A549 (cell line): Measurements from ENCODE around the gene CDYL. TPM values are rescaled to one million over a fixed set of nuclear protein-coding genes. Genes with fewer than 3 reads are reported as not detected.

ENCODE experiments used
- ATAC-seq, 2 experiments: fragments of 200-7000 bp in 1 of 2; fragments of >200 bp in 1 of 2; cut with Nextera tagmentation in 1 of 2; cut with Tn5 transposase in 1 of 2; 3 replicates each; pipeline versions ENCODE4 v1.8.0 to v1.9.1; 2018 to 2020; ENCODE audit warnings: mild to moderate bottlenecking in 1 of 2, moderate library complexity in 1 of 2
- CTCF ChIA-PET: fragments of 300-600 bp; sonication (Branson Sonifier 250); formaldehyde crosslinking; extraction: SDS; loops from one replicate; lab custom pipeline; 2021; ENCODE audit warnings: antibody characterized with exemption, inconsistent platforms; lab: Yijun Ruan, JAX
- POLR2A ChIA-PET: fragments of 350-600 bp; formaldehyde crosslinking; extraction: SDS; loops from one replicate; lab custom pipeline; 2021; ENCODE audit warnings: antibody characterized with exemption, inconsistent platforms; lab: Yijun Ruan, JAX
- DNase-seq, 2 experiments: peaks; one replicate each; pipeline versions ENCODE4 v3.0.0 to v3.0.0-alpha.2; 2011 to 2016; ENCODE audit warnings: low read depth in 1 of 2, low spot score in 1 of 2
- FAIRE-seq: peaks from 2 replicates; lab custom pipeline; 2011; peaks lifted over from hg19 to GRCh38; lab: Jason Lieb, UNC
- H3K27ac ChIP-seq, 2 experiments: fragments of >200 bp; sonication (Bioruptor Twin); formaldehyde crosslinking; 3 replicates each; pipeline ENCODE4 v1.5.1; 2016 to 2017
- H3K4me1 ChIP-seq: fragments of >200 bp; sonication (Bioruptor Twin); formaldehyde crosslinking; 3 replicates; pipeline ENCODE4 v1.6.1; 2016
- H3K4me2 ChIP-seq: fragments of >200 bp; sonication (Bioruptor Twin); formaldehyde crosslinking; 3 replicates; pipeline ENCODE4 v1.6.1; 2016
- H3K4me3 ChIP-seq: fragments of >200 bp; sonication (Bioruptor Twin); formaldehyde crosslinking; 3 replicates; pipeline ENCODE4 v1.5.1; 2016
- H3K9me3 ChIP-seq: fragments of >200 bp; sonication (Bioruptor Twin); formaldehyde crosslinking; 3 replicates; pipeline ENCODE4 v1.6.1; 2016
- CBX2 ChIP-seq: fragments of 200-600 bp; sonication (generic); IDR thresholded peaks from 2 replicates; pipeline ENCODE4 v1.6.1; 2016; ENCODE audit warnings: low read depth, mild to moderate bottlenecking, borderline replicate concordance
- CBX8 ChIP-seq: fragments of 200-600 bp; sonication (generic); IDR thresholded peaks from 2 replicates; pipeline ENCODE4 v1.6.1; 2016
- CEBPB ChIP-seq, 2 experiments: fragments of >200 bp in 1 of 2; sonication (Bioruptor Twin) in 1 of 2; formaldehyde crosslinking in 1 of 2; IDR thresholded peaks; 2 replicates each; pipeline ENCODE4 v1.6.1; 2012 to 2016
- CHD2 ChIP-seq: fragments of 150-350 bp; IDR thresholded peaks from 2 replicates; pipeline ENCODE4 v1.6.1; 2014; ENCODE audit warnings: low read length; ENCODE audit not compliant: partially characterized antibody
- CHD4 ChIP-seq: fragments of 200-600 bp; sonication (generic); IDR thresholded peaks from 2 replicates; pipeline ENCODE4 v1.6.1; 2016; ENCODE audit warnings: antibody characterized with exemption, mild to moderate bottlenecking, borderline replicate concordance
- EHF ChIP-seq: fragments of 250-450 bp; sonication (Bioruptor Pico); IDR thresholded peaks from 2 replicates; pipeline ENCODE4 v1.5.0; 2020; ENCODE audit warnings: mild to moderate bottlenecking
- HOXB5 ChIP-seq: fragments of 250-450 bp; sonication (Bioruptor Pico); IDR thresholded peaks from 2 replicates; pipeline ENCODE4 v1.5.0; 2020; ENCODE audit warnings: mild to moderate bottlenecking, moderate library complexity
- JUN ChIP-seq, 2 experiments: fragments of >200 bp; sonication (Bioruptor Twin); formaldehyde crosslinking; IDR thresholded peaks; 2 replicates in 1 of 2; 3 replicates in 1 of 2; pipeline ENCODE4 v1.6.1; 2016 to 2017
- JUNB ChIP-seq: fragments of >200 bp; sonication (Bioruptor Twin); formaldehyde crosslinking; IDR thresholded peaks from 2 replicates; pipeline ENCODE4 v1.6.1; 2016
- KDM1A ChIP-seq: fragments of 200-600 bp; sonication (generic); IDR thresholded peaks from 2 replicates; pipeline ENCODE4 v1.6.1; 2016; ENCODE audit warnings: low read depth, mild to moderate bottlenecking
- MYC ChIP-seq: IDR thresholded peaks from 2 replicates; pipeline ENCODE4 v1.6.1; 2012; ENCODE audit warnings: mild to moderate bottlenecking, inconsistent platforms, low read length, improper control_type of control experiment, borderline replicate concordance
- NPAS2 ChIP-seq: fragments of 250-450 bp; sonication (Bioruptor Pico); IDR thresholded peaks from 2 replicates; pipeline ENCODE4 v1.8.0; 2022; ENCODE audit warnings: mild to moderate bottlenecking, moderate library complexity, borderline replicate concordance
- POLR2AphosphoS2 ChIP-seq: conservative IDR thresholded peaks from 2 replicates; pipeline ENCODE4 v1.6.1; 2012; ENCODE audit warnings: low read length, improper control_type of control experiment, inconsistent platforms
- RFX5 ChIP-seq: fragments of 450-650 bp; IDR thresholded peaks from 2 replicates; pipeline ENCODE4 v1.7.1; 2014; ENCODE audit warnings: antibody characterized with exemption, mild to moderate bottlenecking, moderate library complexity
- RNF2 ChIP-seq: fragments of 200-600 bp; sonication (generic); IDR thresholded peaks from 2 replicates; pipeline ENCODE4 v1.6.1; 2016; ENCODE audit warnings: low read depth, mild to moderate bottlenecking, antibody characterized with exemption, moderate library complexity, borderline replicate concordance
- TFCP2L1 ChIP-seq: fragments of 250-450 bp; sonication (Bioruptor Pico); IDR thresholded peaks from 2 replicates; pipeline ENCODE4 v1.5.0; 2021; ENCODE audit warnings: mild to moderate bottlenecking
- WGBS: methylation state at CpG from one replicate; pipeline ENCODE4 v1.1.6; 2017; ENCODE audit errors: missing lambda C conversion rate; 5-methylcytosine and 5-hydroxymethylcytosine counted together
- polyA minus RNA-seq: library from RNA; depleted of rRNA, polyadenylated mRNA; stranded (reverse); fragments of >200 nt; gene quantifications from 2 replicates; pipeline ENCODE4 v1.2.3, GENCODE V29; 2011; rRNA and poly(A)+ RNA removed
- polyA plus RNA-seq, 4 experiments: library from polyadenylated mRNA; depleted of rRNA in 3 of 4; stranded (reverse); fragments of >200 nt; fragmentation: RNase III in 1 of 4; extraction: RNeasy Plus Mini Kit Qiagen cat#74134 plus additional on column Dnase treatment in 1 of 4; gene quantifications; 2 replicates in 3 of 4; 3 replicates in 1 of 4; pipeline ENCODE4 v1.2.3, GENCODE V29; 2011 to 2017
- TF ChIP-seq, protein P1 (sequence below): IDR thresholded peaks from 2 replicates; pipeline ENCODE4 v1.6.1; 2012
- TF ChIP-seq, protein P2 (sequence below): fragments of >200 bp; sonication (Bioruptor Twin); formaldehyde crosslinking; IDR thresholded peaks from 3 replicates; pipeline ENCODE4 v1.6.1; 2016
- TF ChIP-seq, protein P3 (sequence below): fragments of 250-450 bp; sonication (Bioruptor Pico); IDR thresholded peaks from 2 replicates; pipeline ENCODE4 v1.5.0; 2020; ENCODE audit warnings: low read depth, mild to moderate bottlenecking, moderate library complexity
- TF ChIP-seq, protein P4 (sequence below): fragments of 150-350 bp; IDR thresholded peaks from 2 replicates; pipeline ENCODE4 v1.6.1; 2014; ENCODE audit warnings: low read depth, mild to moderate bottlenecking, low read length

The CDYL gene, protein sequence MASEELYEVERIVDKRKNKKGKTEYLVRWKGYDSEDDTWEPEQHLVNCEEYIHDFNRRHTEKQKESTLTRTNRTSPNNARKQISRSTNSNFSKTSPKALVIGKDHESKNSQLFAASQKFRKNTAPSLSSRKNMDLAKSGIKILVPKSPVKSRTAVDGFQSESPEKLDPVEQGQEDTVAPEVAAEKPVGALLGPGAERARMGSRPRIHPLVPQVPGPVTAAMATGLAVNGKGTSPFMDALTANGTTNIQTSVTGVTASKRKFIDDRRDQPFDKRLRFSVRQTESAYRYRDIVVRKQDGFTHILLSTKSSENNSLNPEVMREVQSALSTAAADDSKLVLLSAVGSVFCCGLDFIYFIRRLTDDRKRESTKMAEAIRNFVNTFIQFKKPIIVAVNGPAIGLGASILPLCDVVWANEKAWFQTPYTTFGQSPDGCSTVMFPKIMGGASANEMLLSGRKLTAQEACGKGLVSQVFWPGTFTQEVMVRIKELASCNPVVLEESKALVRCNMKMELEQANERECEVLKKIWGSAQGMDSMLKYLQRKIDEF
- 36.7 and 42.7 TPM in 2 replicates for polyA plus RNA-seq (2011; rRNA removed)
- 16.8 and 16.9 TPM in 2 replicates for polyA plus RNA-seq (2012; cell fraction: cytosol; rRNA removed)
- polyA plus RNA-seq (2012; cell fraction: nucleus; rRNA removed): 11.3 and 16.1 TPM in 2 replicates
- polyA plus RNA-seq (2017; fragmentation: RNase III; extraction: RNeasy Plus Mini Kit Qiagen cat#74134 plus additional on column Dnase treatment): 17.5 to 20.1 TPM (median 18.6 TPM) in 3 replicates
- polyA minus RNA-seq: 88.1 and 108 TPM in 2 replicates

DNA sequence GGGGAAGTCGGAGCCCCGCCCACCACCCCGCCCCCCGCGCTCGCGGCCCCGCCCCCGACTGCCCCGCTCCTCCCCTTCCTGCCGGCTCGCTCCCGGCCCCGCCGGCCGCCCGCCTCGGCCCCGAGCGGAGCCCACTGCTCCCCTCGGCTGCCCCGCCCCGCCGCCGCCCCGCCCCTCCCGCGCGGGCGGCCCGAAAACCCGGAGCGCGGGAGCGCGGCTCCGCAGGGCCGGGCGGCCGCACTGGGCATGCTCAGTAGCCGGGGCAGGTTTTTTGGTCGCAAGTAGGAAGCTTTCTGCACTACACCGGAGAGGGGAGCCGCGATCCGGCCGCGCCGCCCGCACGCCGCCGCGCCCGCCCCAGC is at the start of gene CDYL:
Gene CDYL (plus strand): TSS at position 274 of the 362 bp plus-strand sequence. CDS start 380 bp downstream, outside the sequence.
- TF ChIP-seq, protein P1, sequence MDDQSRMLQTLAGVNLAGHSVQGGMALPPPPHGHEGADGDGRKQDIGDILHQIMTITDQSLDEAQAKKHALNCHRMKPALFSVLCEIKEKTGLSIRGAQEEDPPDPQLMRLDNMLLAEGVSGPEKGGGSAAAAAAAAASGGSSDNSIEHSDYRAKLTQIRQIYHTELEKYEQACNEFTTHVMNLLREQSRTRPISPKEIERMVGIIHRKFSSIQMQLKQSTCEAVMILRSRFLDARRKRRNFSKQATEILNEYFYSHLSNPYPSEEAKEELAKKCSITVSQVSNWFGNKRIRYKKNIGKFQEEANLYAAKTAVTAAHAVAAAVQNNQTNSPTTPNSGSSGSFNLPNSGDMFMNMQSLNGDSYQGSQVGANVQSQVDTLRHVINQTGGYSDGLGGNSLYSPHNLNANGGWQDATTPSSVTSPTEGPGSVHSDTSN: no peak
- no peak for TF ChIP-seq CBX8
- no peak for TF ChIP-seq POLR2AphosphoS2
- peak in 1 of 2 experiments; percentile 10; a peak in 2 of 5 replicates for TF ChIP-seq JUN (IDR thresholded peaks at IDR 0.05)
- TF ChIP-seq JUNB: no peak
- ChIA-PET CTCF (no interaction called here), POLR2A (interaction anchor here (1.1 to 2.1 kb wide), 6 partner anchors 26 to 424 kb away, joined by 3 to 13 read pairs (median 4); no protein-coding TSS in a partner anchor)
- ATAC-seq (peak in 1 of 2 experiments; percentile 75; a peak in 3 of 6 replicates), FAIRE-seq (no peak), DNase-seq (peak; percentile 54 to 85)
- Histone ChIP-seq H3K27ac (peak within 1 kb of the TSS; percentile 90 to 100), H3K4me3 (peak within 1 kb of the TSS; percentile 72), H3K4me1 (peaks cover 11% of the 10 kb centered on the region; the same call in 2 of the 3 replicates), H3K9me3 (peaks cover 13% of the 10 kb centered on the region; the same call in 2 of the 3 replicates), H3K4me2 (peak within 1 kb of the TSS; percentile 80)
- WGBS: no CpG with 5 or more reads among the region's 55 CpGs

DNA sequence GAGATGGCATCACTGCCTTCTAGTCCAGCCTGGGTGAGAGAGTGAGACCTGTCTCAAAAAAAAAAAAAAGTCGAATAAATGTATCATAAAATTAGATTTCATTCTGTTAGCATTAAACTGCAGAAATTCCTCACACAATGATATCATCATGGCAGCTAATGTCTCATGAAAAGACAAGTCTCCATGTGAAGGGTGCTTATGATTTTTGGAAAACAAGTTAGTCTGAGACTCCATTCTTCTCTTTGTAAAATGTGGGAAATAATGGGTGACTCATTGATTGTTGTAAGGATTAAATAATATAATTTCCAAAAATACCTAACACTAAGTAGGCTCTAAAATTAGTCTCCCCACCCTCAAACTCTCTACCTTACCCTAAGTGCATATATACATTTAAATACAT is 49.6 kb upstream of the CDYL start:
- CTCF ChIA-PET: interaction anchor here (1.1 kb wide), 1 partner anchor 17 kb away, joined by 3 read pairs; no protein-coding TSS in a partner anchor
- Histone ChIP-seq H3K4me3 (no peak overlapping the region), H3K4me1 (peaks cover 11% of the 10 kb centered on the region; the same call in 1 of the 3 replicates), H3K27ac (no peak overlapping the region), H3K9me3 (no peaks in the 10 kb centered on the region), H3K4me2 (no peak overlapping the region)
- TF ChIP-seq KDM1A: no peak
- TF ChIP-seq, protein P2, sequence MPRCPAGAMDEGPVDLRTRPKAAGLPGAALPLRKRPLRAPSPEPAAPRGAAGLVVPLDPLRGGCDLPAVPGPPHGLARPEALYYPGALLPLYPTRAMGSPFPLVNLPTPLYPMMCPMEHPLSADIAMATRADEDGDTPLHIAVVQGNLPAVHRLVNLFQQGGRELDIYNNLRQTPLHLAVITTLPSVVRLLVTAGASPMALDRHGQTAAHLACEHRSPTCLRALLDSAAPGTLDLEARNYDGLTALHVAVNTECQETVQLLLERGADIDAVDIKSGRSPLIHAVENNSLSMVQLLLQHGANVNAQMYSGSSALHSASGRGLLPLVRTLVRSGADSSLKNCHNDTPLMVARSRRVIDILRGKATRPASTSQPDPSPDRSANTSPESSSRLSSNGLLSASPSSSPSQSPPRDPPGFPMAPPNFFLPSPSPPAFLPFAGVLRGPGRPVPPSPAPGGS: no peak
- TF ChIP-seq JUN (IDR thresholded peaks at IDR 0.05): no peak
- no peak for TF ChIP-seq CEBPB (IDR thresholded peaks at IDR 0.05)
- TF ChIP-seq, protein P3, sequence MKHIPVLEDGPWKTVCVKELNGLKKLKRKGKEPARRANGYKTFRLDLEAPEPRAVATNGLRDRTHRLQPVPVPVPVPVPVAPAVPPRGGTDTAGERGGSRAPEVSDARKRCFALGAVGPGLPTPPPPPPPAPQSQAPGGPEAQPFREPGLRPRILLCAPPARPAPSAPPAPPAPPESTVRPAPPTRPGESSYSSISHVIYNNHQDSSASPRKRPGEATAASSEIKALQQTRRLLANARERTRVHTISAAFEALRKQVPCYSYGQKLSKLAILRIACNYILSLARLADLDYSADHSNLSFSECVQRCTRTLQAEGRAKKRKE (CRISPR knock-in tag): no peak
- no peak for TF ChIP-seq CBX2
- TF ChIP-seq RNF2: no peak
- TF ChIP-seq HOXB5: no peak
- TF ChIP-seq CHD2: no peak
- TF ChIP-seq RFX5: no peak
- no peak for TF ChIP-seq TFCP2L1 (CRISPR knock-in tag)
- no peak for TF ChIP-seq MYC
- no peak for TF ChIP-seq NPAS2 (CRISPR knock-in tag)
- TF ChIP-seq CHD4: no peak
- TF ChIP-seq, protein P4, sequence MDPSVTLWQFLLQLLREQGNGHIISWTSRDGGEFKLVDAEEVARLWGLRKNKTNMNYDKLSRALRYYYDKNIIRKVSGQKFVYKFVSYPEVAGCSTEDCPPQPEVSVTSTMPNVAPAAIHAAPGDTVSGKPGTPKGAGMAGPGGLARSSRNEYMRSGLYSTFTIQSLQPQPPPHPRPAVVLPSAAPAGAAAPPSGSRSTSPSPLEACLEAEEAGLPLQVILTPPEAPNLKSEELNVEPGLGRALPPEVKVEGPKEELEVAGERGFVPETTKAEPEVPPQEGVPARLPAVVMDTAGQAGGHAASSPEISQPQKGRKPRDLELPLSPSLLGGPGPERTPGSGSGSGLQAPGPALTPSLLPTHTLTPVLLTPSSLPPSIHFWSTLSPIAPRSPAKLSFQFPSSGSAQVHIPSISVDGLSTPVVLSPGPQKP: no peak
- TF ChIP-seq EHF (CRISPR knock-in tag): no peak
- no peak for ATAC-seq
- DNase-seq: no peak
- POLR2A ChIA-PET: no interaction called here
- WGBS: 70% methylated on average over 1 of the region's 1 CpG
- FAIRE-seq: no peak
